Karpas-422 (cell line): Measurements from ENCODE around the gene EYA2. TPM values are rescaled to one million over a fixed set of nuclear protein-coding genes. Genes with fewer than 3 reads are reported as not detected.
A peak's percentile ranks its signal among the peaks of the same experiment; 100 is the strongest.

Experiments
- DNase-seq: peaks from one replicate; pipeline ENCODE4 v3.0.0-alpha.2; 2015
- H2AFZ ChIP-seq: fragments of 200-600 bp; sonication (generic); 2 replicates; pipeline ENCODE4 v1.6.1; 2014; ENCODE audit warnings: antibody characterized with exemption, low read length, mixed read lengths
- H3K27ac ChIP-seq: fragments of 200-600 bp; sonication (generic); 2 replicates; pipeline ENCODE4 v1.5.1; 2014; ENCODE audit warnings: mild to moderate bottlenecking, low read length, moderate library complexity
- H3K27me3 ChIP-seq: fragments of 200-600 bp; sonication (generic); 2 replicates; pipeline ENCODE4 v1.6.1; 2014; ENCODE audit warnings: low read length, mixed read lengths
- H3K36me3 ChIP-seq: fragments of 200-600 bp; sonication (generic); 2 replicates; pipeline ENCODE4 v1.6.1; 2014; ENCODE audit warnings: low read length, mixed read lengths; ENCODE audit not compliant: insufficient read depth
- H3K4me1 ChIP-seq: fragments of 200-600 bp; sonication (generic); 2 replicates; pipeline ENCODE4 v1.6.1; 2014; ENCODE audit warnings: mild to moderate bottlenecking, low read length, mixed read lengths
- H3K4me2 ChIP-seq: fragments of 200-600 bp; sonication (generic); 2 replicates; pipeline ENCODE4 v1.6.1; 2014; ENCODE audit warnings: low read length, low read depth, mild to moderate bottlenecking; ENCODE audit not compliant: poor library complexity, severe bottlenecking
- H3K4me3 ChIP-seq: fragments of 200-600 bp; sonication (generic); 2 replicates; pipeline ENCODE4 v1.5.1; 2014; ENCODE audit warnings: mild to moderate bottlenecking, antibody characterized with exemption, low read length, mixed read lengths
- H3K79me2 ChIP-seq: fragments of 200-600 bp; sonication (generic); 2 replicates; pipeline ENCODE4 v1.6.1; 2014; ENCODE audit warnings: mild to moderate bottlenecking, low read length, mixed read lengths
- H3K9ac ChIP-seq: fragments of 200-600 bp; sonication (generic); 2 replicates; pipeline ENCODE4 v1.6.0; 2014; ENCODE audit warnings: low read length
- H3K9me2 ChIP-seq: fragments of 200-600 bp; sonication (generic), shearing (Covaris generic); replicated peaks from 2 replicates; pipeline ENCODE4 v1.6.0; 2014; ENCODE audit warnings: mild to moderate bottlenecking, low read length, moderate library complexity; ENCODE audit not compliant: insufficient read depth
- H3K9me3 ChIP-seq: fragments of 300-700, 200-600 bp; sonication (generic); 2 replicates; pipeline ENCODE4 v1.6.1; 2014; ENCODE audit warnings: low read length, mixed read lengths
- H4K20me1 ChIP-seq: fragments of 200-600 bp; sonication (generic); 2 replicates; pipeline ENCODE4 v1.6.1; 2014; ENCODE audit warnings: mild to moderate bottlenecking, antibody characterized with exemption, low read length, low read depth; ENCODE audit not compliant: insufficient read depth
- small RNA-seq: library from RNA; depleted of rRNA; stranded (forward); fragments of <200 nt; gene quantifications from one replicate; pipeline ENCODE3, GENCODE V24; 2014
- total RNA-seq: library from RNA; depleted of rRNA; stranded (reverse); fragments of >200 nt; shearing (Covaris generic); gene quantifications from 2 replicates; pipeline ENCODE4 v1.2.3, GENCODE V29; 2014; ENCODE audit warnings: low replicate concordance; rRNA removed

Gene EYA2
- total RNA-seq, 1 experiment from 2014 or later, result not detected

GRCh38 chr20:47235853-47236638 lies 341.4 kb downstream of the EYA2 start:
- peak; percentile 63 for DNase-seq
- Histone ChIP-seq H4K20me1 (peaks cover 4% of the 10 kb centered on the region), H3K27ac (no peak overlapping the region), H3K9me3 (no peaks in the 10 kb centered on the region), H3K4me1 (peaks cover 14% of the 10 kb centered on the region), H3K36me3 (peaks cover 56% of the 10 kb centered on the region), H3K9ac (no peak overlapping the region), H3K27me3 (no peaks in the 10 kb centered on the region), H3K9me2 (no peaks in the 10 kb centered on the region), H3K79me2 (peaks cover 26% of the 10 kb centered on the region), H2AFZ (no peak overlapping the region), H3K4me3 (no peak overlapping the region), H3K4me2 (no peak overlapping the region)

DNA sequence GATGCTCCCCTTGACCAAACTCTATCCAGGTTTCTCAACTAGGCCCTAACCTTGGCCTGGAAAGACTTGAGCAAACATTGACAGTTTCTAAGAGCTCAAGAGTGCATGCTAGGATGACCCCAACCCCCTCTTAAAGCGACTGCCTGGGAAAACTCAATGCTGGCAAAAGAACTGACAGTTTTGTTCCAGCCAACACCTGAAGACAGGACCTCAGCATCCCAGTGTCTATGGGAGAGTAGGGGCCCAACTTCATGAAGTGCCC lies 341.9 kb downstream of the EYA2 start:
- Histone ChIP-seq H3K9me3 (no peaks in the 10 kb centered on the region), H3K4me3 (no peak overlapping the region), H3K27ac (no peak overlapping the region), H3K36me3 (peaks cover 54% of the 10 kb centered on the region), H3K27me3 (no peaks in the 10 kb centered on the region), H3K4me2 (no peak overlapping the region), H4K20me1 (peaks cover 4% of the 10 kb centered on the region), H3K79me2 (peaks cover 26% of the 10 kb centered on the region), H3K9ac (no peak overlapping the region), H2AFZ (no peak overlapping the region), H3K4me1 (peaks cover 14% of the 10 kb centered on the region), H3K9me2 (no peaks in the 10 kb centered on the region)
- DNase-seq, result no peak

DNA sequence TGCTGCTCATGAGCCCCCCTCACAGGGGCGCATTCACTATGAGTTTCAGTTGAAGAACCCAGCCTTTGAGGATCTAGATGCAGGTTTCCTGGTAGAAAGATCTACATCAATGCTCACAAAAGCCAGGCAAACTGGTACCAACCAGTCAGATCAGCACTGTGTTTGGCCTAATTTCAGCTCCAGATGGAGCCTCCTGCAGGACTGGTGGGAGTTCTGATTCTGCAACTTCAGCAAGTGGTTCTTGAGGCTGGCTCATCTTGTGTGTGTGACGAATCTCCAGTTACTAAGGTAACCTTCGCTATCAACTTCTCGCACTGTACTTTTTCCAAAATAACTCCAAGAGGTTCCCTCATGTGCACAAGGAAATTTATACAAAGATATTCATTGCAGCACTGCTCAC lies 343.1 kb downstream of the EYA2 start:
- H2AFZ ChIP-seq, result no peak overlapping the region
- H3K9me3 ChIP-seq, result no peaks in the 10 kb centered on the region
- peaks cover 58% of the 10 kb centered on the region for H3K36me3 ChIP-seq
- H3K4me3 ChIP-seq, result no peak overlapping the region
- peaks cover 14% of the 10 kb centered on the region for H3K4me1 ChIP-seq
- no peak overlapping the region for H3K27ac ChIP-seq
- H4K20me1 ChIP-seq, result peaks cover 5% of the 10 kb centered on the region
- no peak overlapping the region for H3K9ac ChIP-seq
- DNase-seq, result no peak
- no peaks in the 10 kb centered on the region for H3K9me2 ChIP-seq
- no peaks in the 10 kb centered on the region for H3K27me3 ChIP-seq
- no peak overlapping the region for H3K4me2 ChIP-seq
- peaks cover 33% of the 10 kb centered on the region for H3K79me2 ChIP-seq

Small RNA genes lying within 50 kb of the gene (small RNA-seq; reads per million reads assigned to genes)
- gene MIR3616, result not detected

Other genes with a start within 250 kb of the EYA2 start
- not detected in 2 replicates for gene SLC13A3, start 243.4 kb upstream of the EYA2 start, total RNA-seq
- gene TP53RK, start 205.4 kb upstream of the EYA2 start, total RNA-seq, result 22.9 and 24.9 TPM in 2 replicates
- gene SLC2A10, start 185.2 kb upstream of the EYA2 start, total RNA-seq, result not detected in 2 replicates